ENCODE measurements around the gene PPEF1. TPM values are rescaled to one million over a fixed set of nuclear protein-coding genes. Genes with fewer than 3 reads are reported as not detected.

The PPEF1 gene
- total RNA-seq, 1 experiment from 2014 or later, result 0.52 TPM

- no peak overlapping the region for H2AK5ac ChIP-seq (ENCODE audit: insufficient read length, low read length)
- H2BK120ac ChIP-seq (ENCODE audit: low read depth, low read length, poor library complexity, severe bottlenecking), result no peak overlapping the region
- H3K4ac ChIP-seq (ENCODE audit: low read depth, low read length), result no peak overlapping the region
- H3K4me1 Mint-ChIP-seq, result peaks cover 0 to 13% of the 10 kb centered on the region in 2 experiments; a peak in 2 of 4 replicates
- H4K8ac ChIP-seq (replicated peaks; ENCODE audit: insufficient read length, low read depth, low read length), result no peak overlapping the region
- H3K4me1 ChIP-seq (ENCODE audit: insufficient read depth, low read length), result no peaks in the 10 kb centered on the region
- no peak overlapping the region for H2BK5ac ChIP-seq (ENCODE audit: insufficient read length, low read length)
- no CpG with 5 or more reads among the region's 12 CpGs for WGBS (ENCODE audit: extremely low coverage, insufficient read length, low lambda C conversion rate)
- H2BK20ac ChIP-seq (ENCODE audit: low read depth, low read length, poor library complexity, severe bottlenecking), result no peak overlapping the region
- no peak overlapping the region for H3K4me2 ChIP-seq (ENCODE audit: insufficient read depth, insufficient read length, low read length)
- no peak overlapping the region for H3T11ph ChIP-seq (ENCODE audit: low read length)
- no peak overlapping the region for H2BK15ac ChIP-seq (ENCODE audit: low read depth, low read length)
- no peak overlapping the region; a peak in 1 of 7 replicates for H3K27ac Mint-ChIP-seq
- H3K23ac ChIP-seq (ENCODE audit: insufficient read length, low read depth, low read length), result no peak overlapping the region
- no peak overlapping the region for H3K27ac ChIP-seq (ENCODE audit: insufficient read length, low read depth, low read length)
- H3K27me3 Mint-ChIP-seq (ENCODE audit: low read depth), result peaks cover 3% of the 10 kb centered on the region
- H4K5ac ChIP-seq (ENCODE audit: insufficient read length, low read depth, low read length), result no peak overlapping the region
- DNase-seq, result no peak
- H3K56ac ChIP-seq (ENCODE audit: insufficient read length, low read depth, low read length), result no peak overlapping the region
- peaks cover 73 to 77% of the 10 kb centered on the region in 2 experiments for H3K9me3 Mint-ChIP-seq
- H3K27me3 ChIP-seq (ENCODE audit: insufficient read depth, low read length), result no peaks in the 10 kb centered on the region
- H3K18ac ChIP-seq (ENCODE audit: insufficient read length, low read depth, low read length), result no peak overlapping the region
- H2AFZ ChIP-seq (ENCODE audit: low read length), result no peak overlapping the region
- no peak overlapping the region for H2BK12ac ChIP-seq (ENCODE audit: insufficient read length, low read depth, low read length)
- no peaks in the 10 kb centered on the region for H3K79me2 ChIP-seq (ENCODE audit: insufficient read depth, low read length)
- H3K4me3 Mint-ChIP-seq, result no peak overlapping the region
- H3K79me1 ChIP-seq (ENCODE audit: insufficient read depth, low read depth, low read length, poor library complexity, severe bottlenecking), result no peaks in the 10 kb centered on the region
- no peak for TF ChIP-seq CTCF (conservative IDR thresholded peaks at IDR 0.05)
- H3K14ac ChIP-seq (ENCODE audit: insufficient read depth, low read length), result no peak overlapping the region
- H4K20me1 ChIP-seq (ENCODE audit: control insufficient read depth, insufficient read depth, insufficient read length), result no peaks in the 10 kb centered on the region
- H3K9me3 ChIP-seq (ENCODE audit: control insufficient read depth, low read depth, low read length), result peaks cover 65% of the 10 kb centered on the region
- H3K36me3 Mint-ChIP-seq (ENCODE audit: insufficient read depth in 1 of 3, low read depth in 3 of 3), result peaks cover 0 to 7% (median 2%) of the 10 kb centered on the region in 3 experiments; a peak in 5 of 7 replicates
- no peak overlapping the region for H3K9ac ChIP-seq (ENCODE audit: extremely low read depth, insufficient read length, low read length)
- H3K23me2 ChIP-seq (ENCODE audit: insufficient read length, low read depth, low read length, poor library complexity, severe bottlenecking), result no peaks in the 10 kb centered on the region
- H4K91ac ChIP-seq (ENCODE audit: insufficient read length, low read depth, low read length), result no peak overlapping the region
Observed at GRCh38 chrX:18698737-18699650, 8.5 kb upstream of the PPEF1 start.

Measured in H9 (cell line).